OCI-LY1 (cell line): Measurements from ENCODE around the gene PPP1R27.

Experiments
- H2AFZ ChIP-seq: fragments of 200-600 bp; sonication (generic), shearing (Covaris generic); 2 replicates; pipeline ENCODE4 v1.6.0; 2014; ENCODE audit warnings: antibody characterized with exemption, mild to moderate bottlenecking, low read length
- H3F3A ChIP-seq: fragments of 200-600 bp; sonication (generic), shearing (Covaris generic); 2 replicates; pipeline ENCODE4 v1.6.0; 2014; ENCODE audit warnings: mild to moderate bottlenecking, antibody characterized with exemption, low read length, moderate library complexity; ENCODE audit not compliant: insufficient read depth
- H3K27ac ChIP-seq: fragments of 200-600 bp; sonication (generic); 2 replicates; pipeline ENCODE4 v1.5.1; 2014; ENCODE audit warnings: low read length, mixed run types, mild to moderate bottlenecking, low read depth; ENCODE audit not compliant: poor library complexity, severe bottlenecking
- H3K27me3 ChIP-seq: fragments of 200-600 bp; sonication (generic); 2 replicates; pipeline ENCODE4 v1.6.0; 2014; ENCODE audit warnings: antibody characterized with exemption, mild to moderate bottlenecking, low read length, moderate library complexity; ENCODE audit not compliant: insufficient read depth
- H3K36me3 ChIP-seq: fragments of 200-600 bp; sonication (generic); 2 replicates; pipeline ENCODE4 v1.6.1; 2014; ENCODE audit warnings: mild to moderate bottlenecking, antibody characterized with exemption, low read length, moderate library complexity, mixed read lengths; ENCODE audit not compliant: insufficient read depth
- H3K4me1 ChIP-seq: fragments of 200-600 bp; sonication (generic); 2 replicates; pipeline ENCODE4 v1.5.1; 2014; ENCODE audit warnings: mild to moderate bottlenecking, low read length, moderate library complexity; ENCODE audit not compliant: insufficient read depth, severe bottlenecking
- H3K4me2 ChIP-seq: fragments of 200-600 bp; sonication (generic), shearing (Covaris generic); 2 replicates; pipeline ENCODE4 v1.6.1; 2014; ENCODE audit warnings: low read length
- H3K4me3 ChIP-seq: fragments of 200-600 bp; sonication (generic); 2 replicates; pipeline ENCODE4 v1.5.1; 2014; ENCODE audit warnings: low read length, low read depth, mild to moderate bottlenecking, mixed read lengths; ENCODE audit not compliant: poor library complexity, severe bottlenecking
- H3K79me2 ChIP-seq: fragments of 200-600 bp; shearing (Covaris generic); 2 replicates; pipeline ENCODE4 v1.6.1; 2016; ENCODE audit warnings: mixed run types, low read length, mixed read lengths; ENCODE audit not compliant: insufficient read depth
- H3K9ac ChIP-seq: fragments of 200-600 bp; sonication (generic), shearing (Covaris generic); 2 replicates; pipeline ENCODE4 v1.6.1; 2014; ENCODE audit warnings: mild to moderate bottlenecking, low read length, mixed read lengths
- H3K9me2 ChIP-seq: fragments of 200-600 bp; sonication (generic), shearing (Covaris generic); 2 replicates; pipeline ENCODE4 v1.6.1; 2014; ENCODE audit warnings: low read depth, mild to moderate bottlenecking, low read length, mixed read lengths
- H3K9me3 ChIP-seq: fragments of 200-600 bp; shearing (Covaris generic); 2 replicates; pipeline ENCODE4 v1.6.1; 2014; ENCODE audit warnings: low read length, mixed read lengths
- H4K20me1 ChIP-seq: fragments of 200-600 bp; sonication (generic), shearing (Covaris generic); 2 replicates; pipeline ENCODE4 v1.6.0; 2016; ENCODE audit warnings: mild to moderate bottlenecking, low read length; ENCODE audit not compliant: insufficient read depth
- CTCF ChIP-seq: fragments of 200-600 bp; sonication (generic), shearing (Covaris generic); IDR thresholded peaks from 2 replicates; pipeline ENCODE4 v1.5.1; 2017; ENCODE audit warnings: mild to moderate bottlenecking, antibody characterized with exemption, low read length, moderate library complexity, mixed read lengths
- EZH2 ChIP-seq: fragments of 200-600 bp; sonication (generic), shearing (Covaris generic); IDR thresholded peaks from 2 replicates; pipeline ENCODE4 v1.8.0; 2017; ENCODE audit warnings: borderline replicate concordance, mixed run types, mild to moderate bottlenecking, antibody characterized with exemption, low read length, moderate library complexity, mixed read lengths

PPP1R27 gene

GRCh38 chr17:81878294-81878693 lies 43.4 kb upstream of the PPP1R27 start:
- H3K36me3 ChIP-seq = peaks cover 56% of the 10 kb centered on the region
- H3K27me3 ChIP-seq = no peaks in the 10 kb centered on the region
- H3F3A ChIP-seq = no peaks in the 10 kb centered on the region

DNA sequence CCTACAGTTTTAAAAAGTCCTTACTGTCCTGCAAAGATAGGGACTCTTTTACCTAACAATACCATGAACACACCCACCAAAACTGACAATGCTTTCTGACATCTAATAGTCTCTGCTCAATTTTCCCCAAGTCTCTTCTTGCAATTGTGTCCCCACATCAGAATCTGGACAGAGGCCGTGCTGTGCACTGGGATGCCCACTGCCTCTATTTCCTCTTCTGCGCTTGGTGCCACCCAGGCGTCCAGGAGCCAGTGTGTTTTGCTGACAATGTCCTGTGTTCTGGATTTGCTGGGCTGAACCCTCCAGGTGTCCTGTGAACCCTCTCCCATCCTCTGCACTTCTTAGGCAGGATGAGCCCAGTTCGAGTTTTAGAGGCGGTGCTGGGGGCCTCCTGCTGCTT lies 42.7 kb upstream of the PPP1R27 start:
- Histone ChIP-seq H3K36me3 (peaks cover 51% of the 10 kb centered on the region), H2AFZ (no peak overlapping the region), H3K4me2 (no peak overlapping the region), H3K4me3 (no peak overlapping the region), H3K79me2 (no peaks in the 10 kb centered on the region), H3F3A (no peaks in the 10 kb centered on the region), H4K20me1 (no peaks in the 10 kb centered on the region), H3K27ac (no peak overlapping the region), H3K27me3 (no peaks in the 10 kb centered on the region), H3K9me2 (no peaks in the 10 kb centered on the region), H3K4me1 (peaks cover 13% of the 10 kb centered on the region), H3K9me3 (no peaks in the 10 kb centered on the region), H3K9ac (no peak overlapping the region)
- no peak for TF ChIP-seq EZH2
- TF ChIP-seq CTCF = no peak

More at GRCh38 chr17:81878294-81878693, 43.4 kb upstream of the PPP1R27 start:
- Histone ChIP-seq H3K9ac (no peak overlapping the region), H3K4me3 (no peak overlapping the region), H3K27ac (no peak overlapping the region), H3K79me2 (no peaks in the 10 kb centered on the region), H3K9me3 (no peaks in the 10 kb centered on the region), H3K9me2 (no peaks in the 10 kb centered on the region), H4K20me1 (no peaks in the 10 kb centered on the region), H3K4me2 (no peak overlapping the region), H3K4me1 (peaks cover 6% of the 10 kb centered on the region), H2AFZ (no peak overlapping the region)
- TF ChIP-seq EZH2 = no peak
- TF ChIP-seq CTCF = no peak

- Histone ChIP-seq H3K9me2 (no peaks in the 10 kb centered on the region), H3K9ac (peak overlapping the region; percentile 98), H3K4me3 (peak overlapping the region; percentile 77), H3K4me1 (peaks cover 60% of the 10 kb centered on the region), H3K36me3 (peaks cover 32% of the 10 kb centered on the region), H3K27me3 (no peaks in the 10 kb centered on the region), H3K79me2 (peaks cover 5% of the 10 kb centered on the region; the same call in 1 of the 2 replicates), H3K27ac (peak overlapping the region; percentile 88), H4K20me1 (no peaks in the 10 kb centered on the region), H3K9me3 (no peaks in the 10 kb centered on the region), H2AFZ (no peak overlapping the region), H3F3A (no peaks in the 10 kb centered on the region), H3K4me2 (peak overlapping the region; percentile 83)
- TF ChIP-seq CTCF (peak; percentile 26; the same call in 1 of the 2 replicates), EZH2 (no peak)
Observed at GRCh38 chr17:81871387-81872230, 36.8 kb upstream of the PPP1R27 start.
